Dendritic cell treated with granulocyte-macrophage colony-stimulating factor and Interleukin-4, amounts not matched to agents 40 ng/mL and 50 ng/mL, for 4 days (primary cell): ENCODE measurements around the gene CDHR3.
"Not testable (repeated sequence)": the region's sequence is repeated elsewhere in the genome, so short reads cannot be mapped to it uniquely, and the experiment has no call there.

ENCODE experiments used
- H3K27ac Mint-ChIP-seq: one replicate; pipeline ENCODE4 v1.8.0; 2022; ENCODE audit warnings: mild to moderate bottlenecking, mixed read lengths
- H3K27me3 Mint-ChIP-seq: one replicate; pipeline ENCODE4 v1.8.0; 2022; ENCODE audit warnings: mild to moderate bottlenecking, mixed read lengths
- H3K36me3 Mint-ChIP-seq: one replicate; pipeline ENCODE4 v1.8.0; 2022; ENCODE audit warnings: low read depth, mixed read lengths
- H3K4me1 Mint-ChIP-seq: one replicate; pipeline ENCODE4 v1.8.0; 2022; ENCODE audit warnings: low read depth, mixed read lengths
- H3K4me3 Mint-ChIP-seq: one replicate; pipeline ENCODE4 v1.8.0; 2022; ENCODE audit warnings: mild to moderate bottlenecking, moderate library complexity, mixed read lengths
- H3K9me3 Mint-ChIP-seq: one replicate; pipeline ENCODE4 v1.8.0; 2022; ENCODE audit warnings: mixed read lengths
- intact Hi-C: fragments of 100-400 bp; cut with micrococcal nuclease; formaldehyde crosslinking; loops from one replicate; pipeline ENCODE4 v1.15.0; 2022

Gene CDHR3

GRCh38 chr7:105943486-105943885, 19.6 kb upstream of the CDHR3 start:
- H3K4me3 Mint-ChIP-seq = no peak overlapping the region
- H3K9me3 Mint-ChIP-seq = no peaks in the 10 kb centered on the region
- no peaks in the 10 kb centered on the region for H3K36me3 Mint-ChIP-seq
- no peak overlapping the region for H3K27ac Mint-ChIP-seq
- intact Hi-C loops = no loop called here
- H3K27me3 Mint-ChIP-seq = peaks cover 6% of the 10 kb centered on the region
- H3K4me1 Mint-ChIP-seq = no peaks in the 10 kb centered on the region

- no peak overlapping the region for H3K27ac Mint-ChIP-seq
- intact Hi-C loops = no loop called here
- no peaks in the 10 kb centered on the region for H3K36me3 Mint-ChIP-seq
- no peaks in the 10 kb centered on the region for H3K4me1 Mint-ChIP-seq
- H3K27me3 Mint-ChIP-seq = peaks cover 2% of the 10 kb centered on the region
- no peaks in the 10 kb centered on the region for H3K9me3 Mint-ChIP-seq
- H3K4me3 Mint-ChIP-seq = no peak overlapping the region
These were observed 17.2 kb upstream of the CDHR3 start for GRCh38 chr7:105945848-105946247.

- Mint-ChIP-seq H3K4me1 (no peaks in the 10 kb centered on the region), H3K36me3 (no peaks in the 10 kb centered on the region), H3K27ac (no peak overlapping the region), H3K4me3 (no peak overlapping the region), H3K9me3 (peaks cover 11% of the 10 kb centered on the region), H3K27me3 (peaks cover 10% of the 10 kb centered on the region)
- intact Hi-C loops = no loop called here
These were observed 11.5 kb upstream of the CDHR3 start for GRCh38 chr7:105951597-105951996.

GRCh38 chr7:105952917-105953595, 10.0 kb upstream of the CDHR3 start:
- H3K4me3 Mint-ChIP-seq = no peak overlapping the region
- no peak overlapping the region for H3K27ac Mint-ChIP-seq
- H3K36me3 Mint-ChIP-seq = no peaks in the 10 kb centered on the region
- peaks cover 11% of the 10 kb centered on the region for H3K9me3 Mint-ChIP-seq
- peaks cover 13% of the 10 kb centered on the region for H3K27me3 Mint-ChIP-seq
- intact Hi-C loops = no loop called here
- H3K4me1 Mint-ChIP-seq = no peaks in the 10 kb centered on the region

GRCh38 chr7:105954711-105955110, 8.4 kb upstream of the CDHR3 start:
- intact Hi-C loops = no loop called here
- no peaks in the 10 kb centered on the region for H3K4me1 Mint-ChIP-seq
- peaks cover 11% of the 10 kb centered on the region for H3K9me3 Mint-ChIP-seq
- no peak overlapping the region for H3K4me3 Mint-ChIP-seq
- peaks cover 11% of the 10 kb centered on the region for H3K27me3 Mint-ChIP-seq
- H3K27ac Mint-ChIP-seq = no peak overlapping the region
- no peaks in the 10 kb centered on the region for H3K36me3 Mint-ChIP-seq

DNA sequence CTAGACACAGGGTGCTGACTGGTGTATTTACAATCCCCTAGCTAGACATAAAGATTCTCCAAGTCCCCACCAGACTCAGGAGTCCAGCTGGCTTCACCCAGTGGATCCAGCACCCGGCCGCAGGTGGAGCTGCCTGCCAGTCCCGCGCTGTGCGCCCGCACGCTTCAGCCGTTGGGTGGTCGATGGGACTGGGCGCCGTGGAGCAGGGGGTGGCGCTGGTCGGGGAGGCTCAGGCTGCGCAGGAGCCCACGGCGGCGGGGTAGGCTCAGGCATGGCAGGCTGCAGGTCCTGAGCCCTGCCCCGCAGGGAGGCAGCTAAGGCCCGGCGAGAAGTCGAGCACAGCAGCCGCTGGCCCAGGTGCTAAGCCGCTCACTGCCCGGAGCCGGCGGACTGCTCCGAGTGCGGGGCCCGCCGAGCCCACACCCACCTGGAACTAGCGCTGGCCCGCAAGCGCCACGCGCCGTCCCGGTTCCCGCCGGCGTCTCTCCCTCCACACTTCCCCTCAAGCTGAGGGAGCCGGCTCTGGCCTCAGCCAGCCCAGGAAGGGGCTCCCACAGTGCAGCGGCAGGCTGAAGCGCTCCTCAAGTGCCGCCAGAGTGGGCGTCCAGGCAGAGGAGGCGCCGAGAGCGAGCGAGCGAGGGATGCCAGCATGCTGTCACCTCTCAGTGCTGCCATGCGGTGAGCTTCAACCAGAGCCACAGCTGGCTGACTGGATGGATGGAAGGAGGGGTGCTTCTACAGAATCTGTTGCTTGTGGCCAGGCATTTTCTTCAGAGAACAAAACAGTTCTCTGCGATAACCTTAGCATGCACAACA, 7.2 kb upstream of the CDHR3 start:
- H3K27ac Mint-ChIP-seq, H3K36me3 Mint-ChIP-seq, H3K4me1 Mint-ChIP-seq, intact Hi-C loops, H3K4me3 Mint-ChIP-seq: not testable (repeated sequence)
- Mint-ChIP-seq H3K9me3 (peaks cover 11% of the 10 kb centered on the region), H3K27me3 (peaks cover 11% of the 10 kb centered on the region)

GRCh38 chr7:105958012-105958411, 5.1 kb upstream of the CDHR3 start:
- H3K27me3 Mint-ChIP-seq = peaks cover 9% of the 10 kb centered on the region
- H3K4me3 Mint-ChIP-seq = no peak overlapping the region
- no peaks in the 10 kb centered on the region for H3K9me3 Mint-ChIP-seq
- H3K27ac Mint-ChIP-seq = no peak overlapping the region
- intact Hi-C loops = no loop called here
- no peaks in the 10 kb centered on the region for H3K4me1 Mint-ChIP-seq
- no peaks in the 10 kb centered on the region for H3K36me3 Mint-ChIP-seq

GRCh38 chr7:105962353-105962752, 711 bp upstream of the CDHR3 start:
- Mint-ChIP-seq H3K27ac (no peak overlapping the region), H3K27me3 (peaks cover 2% of the 10 kb centered on the region), H3K36me3 (no peaks in the 10 kb centered on the region), H3K4me3 (no peak overlapping the region), H3K9me3 (no peaks in the 10 kb centered on the region), H3K4me1 (no peaks in the 10 kb centered on the region)
- intact Hi-C loops = no loop called here

- H3K4me3 Mint-ChIP-seq = no peak overlapping the region
- no peaks in the 10 kb centered on the region for H3K36me3 Mint-ChIP-seq
- no peaks in the 10 kb centered on the region for H3K9me3 Mint-ChIP-seq
- no peak overlapping the region for H3K27ac Mint-ChIP-seq
- no peaks in the 10 kb centered on the region for H3K4me1 Mint-ChIP-seq
- peaks cover 4% of the 10 kb centered on the region for H3K27me3 Mint-ChIP-seq
- intact Hi-C loops = no loop called here
These were observed 8.8 kb downstream of the CDHR3 start for GRCh38 chr7:105971845-105972244.

DNA sequence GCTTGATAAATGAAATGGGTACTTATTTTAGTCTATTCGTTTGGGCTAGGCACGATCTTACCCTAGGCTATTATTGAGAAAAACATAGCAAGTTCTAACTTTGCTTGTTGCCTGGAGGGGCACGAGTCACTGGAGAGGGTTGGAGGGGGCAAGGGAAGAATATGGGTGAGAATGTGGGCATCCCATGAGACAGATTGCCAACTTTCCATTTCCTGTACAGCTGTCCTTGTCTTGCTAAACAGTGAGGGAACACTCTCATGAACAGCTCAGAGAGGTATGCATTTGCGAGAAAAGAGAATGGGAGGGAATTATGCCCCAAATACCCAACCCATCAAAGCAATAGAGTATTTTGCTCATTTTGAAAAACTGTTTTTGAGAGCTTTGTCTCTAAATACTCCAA, 9.2 kb downstream of the CDHR3 start:
- intact Hi-C loops = no loop called here
- Mint-ChIP-seq H3K36me3 (no peaks in the 10 kb centered on the region), H3K27ac (no peak overlapping the region), H3K27me3 (peaks cover 4% of the 10 kb centered on the region), H3K4me1 (no peaks in the 10 kb centered on the region), H3K9me3 (no peaks in the 10 kb centered on the region), H3K4me3 (no peak overlapping the region)

GRCh38 chr7:105974471-105974870, 11.4 kb downstream of the CDHR3 start:
- H3K27ac Mint-ChIP-seq = no peak overlapping the region
- no peaks in the 10 kb centered on the region for H3K36me3 Mint-ChIP-seq
- H3K4me3 Mint-ChIP-seq = no peak overlapping the region
- H3K9me3 Mint-ChIP-seq = no peaks in the 10 kb centered on the region
- no peaks in the 10 kb centered on the region for H3K4me1 Mint-ChIP-seq
- H3K27me3 Mint-ChIP-seq = peaks cover 4% of the 10 kb centered on the region
- intact Hi-C loops = no loop called here

DNA sequence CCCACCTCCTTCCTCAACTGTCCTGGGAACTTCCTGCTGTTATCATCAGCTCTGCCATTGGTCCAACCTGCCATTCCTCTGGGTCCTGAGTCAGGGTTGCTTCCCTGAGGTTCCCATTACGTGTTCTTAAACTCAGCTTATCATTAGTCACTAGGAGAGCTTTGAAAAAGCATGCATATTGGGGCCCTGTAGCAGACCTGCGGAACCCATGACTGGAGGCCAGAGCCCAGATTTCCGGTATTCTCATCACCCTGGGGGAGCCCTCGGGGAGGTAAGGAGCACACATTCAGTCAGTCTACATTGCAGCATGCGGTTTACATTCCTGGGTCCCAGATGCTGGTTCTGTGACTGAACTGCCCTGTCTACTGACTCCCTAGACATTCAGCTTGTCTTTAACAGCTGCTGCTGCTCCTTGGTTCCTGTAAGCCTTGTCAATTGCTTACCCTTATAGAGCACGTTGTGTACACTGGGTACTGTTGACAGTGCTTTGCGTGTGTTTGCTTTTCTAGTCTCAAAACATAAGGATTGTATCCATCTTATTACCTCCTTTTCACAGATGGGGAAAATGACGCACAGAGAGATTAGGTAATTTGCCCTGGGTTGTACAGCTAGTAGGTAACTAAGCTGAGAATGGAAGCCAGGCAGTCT, 12.8 kb downstream of the CDHR3 start:
- Mint-ChIP-seq H3K27ac (no peak overlapping the region), H3K4me1 (no peaks in the 10 kb centered on the region), H3K36me3 (no peaks in the 10 kb centered on the region), H3K27me3 (peaks cover 6% of the 10 kb centered on the region), H3K9me3 (no peaks in the 10 kb centered on the region), H3K4me3 (no peak overlapping the region)
- intact Hi-C loops = no loop called here

DNA sequence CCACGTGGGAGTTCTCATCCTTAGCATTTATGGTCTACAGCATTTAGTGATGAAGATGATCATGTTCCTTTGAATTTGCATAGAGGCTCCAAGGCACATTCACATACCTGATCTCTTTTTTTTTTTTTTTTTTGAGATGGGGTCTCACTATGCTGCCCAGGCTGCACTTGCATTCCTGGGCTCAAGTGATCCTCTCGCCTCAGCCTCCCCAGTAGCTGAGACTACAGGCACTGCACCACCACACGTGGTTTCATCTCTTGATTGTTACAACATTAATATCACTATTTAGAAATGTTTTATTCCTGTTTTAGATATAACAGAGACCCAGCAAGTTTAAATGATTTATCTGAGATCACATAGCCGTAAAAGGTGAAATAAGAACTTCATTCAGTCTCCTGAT, 13.8 kb downstream of the CDHR3 start:
- intact Hi-C loops = no loop called here
- no peaks in the 10 kb centered on the region for H3K36me3 Mint-ChIP-seq
- peaks cover 9% of the 10 kb centered on the region for H3K27me3 Mint-ChIP-seq
- H3K4me3 Mint-ChIP-seq = no peak overlapping the region
- H3K27ac Mint-ChIP-seq = no peak overlapping the region
- H3K4me1 Mint-ChIP-seq = no peaks in the 10 kb centered on the region
- no peaks in the 10 kb centered on the region for H3K9me3 Mint-ChIP-seq

DNA sequence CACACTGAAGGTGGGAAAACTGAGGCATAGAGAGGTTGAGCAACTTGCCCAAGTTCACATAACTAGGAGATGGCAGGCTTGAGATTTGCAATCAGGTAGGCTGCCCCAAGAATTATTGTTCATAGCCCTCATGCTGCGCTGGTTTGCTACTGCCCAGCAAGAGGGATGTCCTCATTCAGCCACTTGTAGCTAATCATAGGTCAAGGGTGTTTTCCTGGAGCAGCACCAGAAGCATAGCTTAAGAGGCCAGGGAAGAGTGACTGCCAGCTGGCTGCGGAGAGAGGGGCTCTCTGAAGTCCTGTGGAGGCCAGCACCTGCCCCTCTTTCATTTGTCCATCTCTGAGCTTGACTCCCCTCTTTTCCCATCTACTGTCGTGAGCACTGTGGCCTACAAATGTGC, 15.0 kb downstream of the CDHR3 start:
- Mint-ChIP-seq H3K4me3 (no peak overlapping the region), H3K9me3 (no peaks in the 10 kb centered on the region), H3K4me1 (no peaks in the 10 kb centered on the region), H3K27me3 (peaks cover 10% of the 10 kb centered on the region), H3K36me3 (no peaks in the 10 kb centered on the region), H3K27ac (no peak overlapping the region)
- intact Hi-C loops = no loop called here
